ENCODE results near the gene VAPA.

- TF ChIP-seq CTCF (conservative IDR thresholded peaks at IDR 0.05; ENCODE audit: low read length) = no peak
- TF ChIP-seq EZH2phosphoT487 (IDR thresholded peaks at IDR 0.05; ENCODE audit: borderline replicate concordance, low read depth, low read length) = no peak
Observed at GRCh38 chr18:9949861-9950260, 36.0 kb downstream of the VAPA start.
